Heart left ventricle (tissue), 13 donors: ENCODE measurements around the gene MFAP1.
"Not testable (repeated sequence)": the region's sequence is repeated elsewhere in the genome, so short reads cannot be mapped to it uniquely, and the experiment has no call there.

Experiments used
- POLR2A ChIP-seq, 2 donors: fragments of 450-650 bp; IDR thresholded peaks; one replicate each; pipeline ENCODE4 v1.6.1; 2017; ENCODE audit warnings: antibody characterized with exemption in 2 of 2, mild to moderate bottlenecking in 2 of 2, moderate library complexity in 2 of 2
- TF ChIP-seq, protein P1 (sequence below), 12 donors: fragments of 200-600 bp; sonication (generic) in 4 of 12; IDR thresholded peaks; one replicate each; pipeline versions ENCODE4 v1.5.0 to v1.8.0; 2018 to 2022; ENCODE audit warnings: antibody characterized with exemption in 12 of 12, mild to moderate bottlenecking in 5 of 12
- donor health status: ischemic (EF 13 %, LVEDD 7.1; RV severe dilation, severe dysfunction).
- donor health status: DM: no; HTN: yes; CAD: no.
- donor health status: DM: no; HTN: no; CAD: no.
- donor health status: ischemic (EF 25% LVEDD 6.9; RV normal size, moderate dysfunction).
- donor health status: ischemic (EF 25% LVEDD 5.7; RV mildly dilated, moderate dysfunction).
- donor health status: ischemic (EF 35%, LVEDD 5.7; RV mildly dilated, moderate dysfunction).
- donor health status: nonischemic (EF 11% LVEDD 7.7; RV severe dilation, severe dysfunction).
- donor health status: DM: yes; HTN: yes; CAD: no.
- donor health status: PGD.
- donor health status: ischemic (EF 29% LVEDD 5.4; RV normal size, mild dysfunction).
- donor health status: nonischemic (EF 23%, LVEDD 6.1; RV moderate dilation, normal function).

DNA sequence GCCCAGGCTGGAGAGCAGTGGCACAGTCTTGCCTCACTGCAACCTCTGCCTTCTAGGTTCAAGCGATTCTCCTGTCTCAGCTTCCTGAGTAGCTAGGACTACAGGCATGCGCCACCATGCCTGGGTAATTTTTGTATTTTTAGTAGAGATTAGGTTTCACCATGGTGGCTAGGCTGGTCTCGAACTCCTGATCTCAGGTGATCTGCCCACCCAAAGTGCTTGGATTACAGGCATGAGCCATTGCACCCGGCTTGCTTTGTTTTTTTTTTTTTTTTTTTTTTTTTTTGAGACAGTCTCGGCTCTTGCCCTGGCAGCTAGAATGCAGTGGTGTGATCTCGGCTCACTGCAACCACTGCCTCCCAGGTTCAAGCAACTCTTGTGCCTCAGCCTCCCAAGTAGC is 8.0 kb upstream of the MFAP1 start:
- TF ChIP-seq, protein P1, sequence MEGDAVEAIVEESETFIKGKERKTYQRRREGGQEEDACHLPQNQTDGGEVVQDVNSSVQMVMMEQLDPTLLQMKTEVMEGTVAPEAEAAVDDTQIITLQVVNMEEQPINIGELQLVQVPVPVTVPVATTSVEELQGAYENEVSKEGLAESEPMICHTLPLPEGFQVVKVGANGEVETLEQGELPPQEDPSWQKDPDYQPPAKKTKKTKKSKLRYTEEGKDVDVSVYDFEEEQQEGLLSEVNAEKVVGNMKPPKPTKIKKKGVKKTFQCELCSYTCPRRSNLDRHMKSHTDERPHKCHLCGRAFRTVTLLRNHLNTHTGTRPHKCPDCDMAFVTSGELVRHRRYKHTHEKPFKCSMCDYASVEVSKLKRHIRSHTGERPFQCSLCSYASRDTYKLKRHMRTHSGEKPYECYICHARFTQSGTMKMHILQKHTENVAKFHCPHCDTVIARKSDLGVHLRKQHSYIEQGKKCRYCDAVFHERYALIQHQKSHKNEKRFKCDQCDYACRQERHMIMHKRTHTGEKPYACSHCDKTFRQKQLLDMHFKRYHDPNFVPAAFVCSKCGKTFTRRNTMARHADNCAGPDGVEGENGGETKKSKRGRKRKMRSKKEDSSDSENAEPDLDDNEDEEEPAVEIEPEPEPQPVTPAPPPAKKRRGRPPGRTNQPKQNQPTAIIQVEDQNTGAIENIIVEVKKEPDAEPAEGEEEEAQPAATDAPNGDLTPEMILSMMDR (IDR thresholded peaks at IDR 0.05) = not testable (repeated sequence)
- not testable (repeated sequence) for TF ChIP-seq POLR2A (IDR thresholded peaks at IDR 0.05)
